ENCODE measurements around the gene TMC5. TPM values are rescaled to one million over a fixed set of nuclear protein-coding genes. Genes with fewer than 3 reads are reported as not detected.
"Not testable (repeated sequence)": the region's sequence is repeated elsewhere in the genome, so short reads cannot be mapped to it uniquely, and the experiment has no call there.

Gene TMC5, protein sequence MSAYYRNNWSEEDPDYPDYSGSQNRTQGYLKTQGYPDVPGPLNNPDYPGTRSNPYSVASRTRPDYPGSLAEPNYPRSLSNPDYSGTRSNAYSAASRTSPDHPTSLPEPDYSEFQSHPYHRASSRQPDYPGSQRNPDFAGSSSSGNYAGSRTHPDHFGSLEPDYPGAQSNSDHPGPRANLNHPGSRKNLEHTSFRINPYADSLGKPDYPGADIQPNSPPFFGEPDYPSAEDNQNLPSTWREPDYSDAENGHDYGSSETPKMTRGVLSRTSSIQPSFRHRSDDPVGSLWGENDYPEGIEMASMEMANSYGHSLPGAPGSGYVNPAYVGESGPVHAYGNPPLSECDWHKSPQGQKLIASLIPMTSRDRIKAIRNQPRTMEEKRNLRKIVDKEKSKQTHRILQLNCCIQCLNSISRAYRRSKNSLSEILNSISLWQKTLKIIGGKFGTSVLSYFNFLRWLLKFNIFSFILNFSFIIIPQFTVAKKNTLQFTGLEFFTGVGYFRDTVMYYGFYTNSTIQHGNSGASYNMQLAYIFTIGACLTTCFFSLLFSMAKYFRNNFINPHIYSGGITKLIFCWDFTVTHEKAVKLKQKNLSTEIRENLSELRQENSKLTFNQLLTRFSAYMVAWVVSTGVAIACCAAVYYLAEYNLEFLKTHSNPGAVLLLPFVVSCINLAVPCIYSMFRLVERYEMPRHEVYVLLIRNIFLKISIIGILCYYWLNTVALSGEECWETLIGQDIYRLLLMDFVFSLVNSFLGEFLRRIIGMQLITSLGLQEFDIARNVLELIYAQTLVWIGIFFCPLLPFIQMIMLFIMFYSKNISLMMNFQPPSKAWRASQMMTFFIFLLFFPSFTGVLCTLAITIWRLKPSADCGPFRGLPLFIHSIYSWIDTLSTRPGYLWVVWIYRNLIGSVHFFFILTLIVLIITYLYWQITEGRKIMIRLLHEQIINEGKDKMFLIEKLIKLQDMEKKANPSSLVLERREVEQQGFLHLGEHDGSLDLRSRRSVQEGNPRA
- total RNA-seq (2013): 0.02 TPM
- not detected for polyA plus RNA-seq
- not detected in 2 replicates for polyA minus RNA-seq
- 0 to 3.0 (median 0.08) reads per million in 11 experiments for total RNA-seq

DNA sequence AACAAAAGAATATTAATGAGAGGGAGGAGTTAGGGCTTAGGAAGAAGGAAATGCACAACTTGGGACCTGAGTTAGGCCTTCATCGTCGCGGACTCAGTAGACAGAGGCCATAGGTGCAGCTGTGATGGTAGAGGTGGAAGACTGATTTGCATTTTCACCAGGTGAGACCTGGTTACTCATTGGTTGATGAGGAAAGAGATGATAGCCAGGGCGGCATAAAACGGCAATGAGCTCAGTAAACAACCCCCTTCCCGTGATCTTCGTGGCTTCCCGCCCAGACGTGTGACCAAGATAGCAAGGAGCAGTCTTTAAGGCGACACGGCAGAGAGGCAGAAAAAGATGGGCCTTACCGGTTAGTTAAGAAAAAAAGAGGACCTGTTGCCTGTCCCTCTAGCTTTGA lies at the start of gene TMC5:
Gene TMC5, plus strand, starts transcription at position 244 of the 400 bp plus-strand sequence. CDS start 22,156 bp downstream, outside the sequence.
- H3K4me3 Mint-ChIP-seq: peak within 1 kb of the TSS in 1 of 2 donors; percentile 6

GRCh38 chr16:19372541-19372940 lies 45.1 kb upstream of the TMC5 start:
- peaks cover 0 to 10% (median 4%) of the 10 kb centered on the region in 7 donors for H3K9me3 Mint-ChIP-seq
- H3K27ac ChIP-seq (ENCODE audit: low read depth in 1 of 2, low read length in 2 of 2); H3K4me1 Mint-ChIP-seq; H3K36me3 ChIP-seq (replicated peaks in 1 of 2; ENCODE audit: control insufficient read depth in 1 of 2, insufficient read depth in 2 of 2, low read length in 2 of 2); H3K36me3 Mint-ChIP-seq; H3K4me3 Mint-ChIP-seq; H3K27ac Mint-ChIP-seq; H3K9ac ChIP-seq (ENCODE audit: insufficient read depth, low read length, poor library complexity, severe bottlenecking); H2AFZ ChIP-seq (ENCODE audit: insufficient read depth, low read depth, low read length, poor library complexity, severe bottlenecking); H4K20me1 ChIP-seq (ENCODE audit: insufficient read depth, low read length); H3K79me2 ChIP-seq (ENCODE audit: insufficient read depth, low read length); H3K4me3 ChIP-seq (replicated peaks in 1 of 3; ENCODE audit: low read depth in 2 of 3, low read length in 3 of 3); H3K4me1 ChIP-seq (ENCODE audit: control insufficient read depth in 1 of 2, insufficient read depth in 2 of 2, low read length in 2 of 2); H3K27me3 ChIP-seq (ENCODE audit: control insufficient read depth in 2 of 2, insufficient read depth in 2 of 2, low read length in 2 of 2); H3K9me3 ChIP-seq (replicated peaks in 1 of 2; ENCODE audit: control insufficient read depth in 1 of 2, insufficient read depth in 1 of 2, low read length in 2 of 2); intact Hi-C loops (cut with micrococcal nuclease); H3K27me3 Mint-ChIP-seq (ENCODE audit: low read depth in 3 of 3); H3K4me2 ChIP-seq (replicated peaks; ENCODE audit: extremely low read depth, low read length, poor library complexity, severe bottlenecking); DNase-seq: not testable (repeated sequence)
- WGBS (ENCODE audit: insufficient coverage): 100% methylated on average over 2 of the region's 7 CpGs

More for the DNA sequence above, at the start of gene TMC5:
- Histone ChIP-seq H3K4me2 (replicated peaks; ENCODE audit: extremely low read depth, low read length, poor library complexity, severe bottlenecking) (no peak within 1 kb of the TSS), H3K4me3 (replicated peaks in 1 of 3; ENCODE audit: low read depth in 2 of 3, low read length in 3 of 3) (no peak within 1 kb of the TSS), H3K4me1 (ENCODE audit: control insufficient read depth in 1 of 2, insufficient read depth in 2 of 2, low read length in 2 of 2) (no peaks in the 10 kb centered on the region), H3K27me3 (ENCODE audit: control insufficient read depth in 2 of 2, insufficient read depth in 2 of 2, low read length in 2 of 2) (peaks cover 0 to 12% of the 10 kb centered on the region in 2 donors), H2AFZ (ENCODE audit: insufficient read depth, low read depth, low read length, poor library complexity, severe bottlenecking) (no peak within 1 kb of the TSS), H3K79me2 (ENCODE audit: insufficient read depth, low read length) (no peaks in the 10 kb centered on the region), H3K9me3 (replicated peaks in 1 of 2; ENCODE audit: control insufficient read depth in 1 of 2, insufficient read depth in 1 of 2, low read length in 2 of 2) (no peaks in the 10 kb centered on the region), H3K36me3 (replicated peaks in 1 of 2; ENCODE audit: control insufficient read depth in 1 of 2, insufficient read depth in 2 of 2, low read length in 2 of 2) (no peaks in the 10 kb centered on the region), H4K20me1 (ENCODE audit: insufficient read depth, low read length) (no peaks in the 10 kb centered on the region), H3K27ac (ENCODE audit: low read depth in 1 of 2, low read length in 2 of 2) (no peak within 1 kb of the TSS), H3K9ac (ENCODE audit: insufficient read depth, low read length, poor library complexity, severe bottlenecking) (no peak within 1 kb of the TSS)
- WGBS (ENCODE audit: insufficient coverage): 61% methylated on average over 12 of the region's 12 CpGs
- no peaks in the 10 kb centered on the region for H3K4me1 Mint-ChIP-seq
- H3K27me3 Mint-ChIP-seq (ENCODE audit: low read depth in 3 of 3): peaks cover 10 to 20% (median 10%) of the 10 kb centered on the region in 3 donors
- no peak within 1 kb of the TSS for H3K27ac Mint-ChIP-seq
- H3K9me3 Mint-ChIP-seq: peaks cover 2 to 13% (median 3%) of the 10 kb centered on the region in 7 donors
- DNase-seq: no peak
- H3K36me3 Mint-ChIP-seq: no peaks in the 10 kb centered on the region
- intact Hi-C loops (cut with micrococcal nuclease): no loop called here
- TF ChIP-seq, protein P1, sequence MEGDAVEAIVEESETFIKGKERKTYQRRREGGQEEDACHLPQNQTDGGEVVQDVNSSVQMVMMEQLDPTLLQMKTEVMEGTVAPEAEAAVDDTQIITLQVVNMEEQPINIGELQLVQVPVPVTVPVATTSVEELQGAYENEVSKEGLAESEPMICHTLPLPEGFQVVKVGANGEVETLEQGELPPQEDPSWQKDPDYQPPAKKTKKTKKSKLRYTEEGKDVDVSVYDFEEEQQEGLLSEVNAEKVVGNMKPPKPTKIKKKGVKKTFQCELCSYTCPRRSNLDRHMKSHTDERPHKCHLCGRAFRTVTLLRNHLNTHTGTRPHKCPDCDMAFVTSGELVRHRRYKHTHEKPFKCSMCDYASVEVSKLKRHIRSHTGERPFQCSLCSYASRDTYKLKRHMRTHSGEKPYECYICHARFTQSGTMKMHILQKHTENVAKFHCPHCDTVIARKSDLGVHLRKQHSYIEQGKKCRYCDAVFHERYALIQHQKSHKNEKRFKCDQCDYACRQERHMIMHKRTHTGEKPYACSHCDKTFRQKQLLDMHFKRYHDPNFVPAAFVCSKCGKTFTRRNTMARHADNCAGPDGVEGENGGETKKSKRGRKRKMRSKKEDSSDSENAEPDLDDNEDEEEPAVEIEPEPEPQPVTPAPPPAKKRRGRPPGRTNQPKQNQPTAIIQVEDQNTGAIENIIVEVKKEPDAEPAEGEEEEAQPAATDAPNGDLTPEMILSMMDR (IDR thresholded peaks at IDR 0.05): no peak

Data from CD14-positive monocyte (primary cell).